ENCODE measurements around the gene PLSCR4.
A peak's percentile ranks its signal among the peaks of the same experiment; 100 is the strongest.
"Not testable (repeated sequence)": the region's sequence is repeated elsewhere in the genome, so short reads cannot be mapped to it uniquely, and the experiment has no call there.

PLSCR4 gene

DNA sequence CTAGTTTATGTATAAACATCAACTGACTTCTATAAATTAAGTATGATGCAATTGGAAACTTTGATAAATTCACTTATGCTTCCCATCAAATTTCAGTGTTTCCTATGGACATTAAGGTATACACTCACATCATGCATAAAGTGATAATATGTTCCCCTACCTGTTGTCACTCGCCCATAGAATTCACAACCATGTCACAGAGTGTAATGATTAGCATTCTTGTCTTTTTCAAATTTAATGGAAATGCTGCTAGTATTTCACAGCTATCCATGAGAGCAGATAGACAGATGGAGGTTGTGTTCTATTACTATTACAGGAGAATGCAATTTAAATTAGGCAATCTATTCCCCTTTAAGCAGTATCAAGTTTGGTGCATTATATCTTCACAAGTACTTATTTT is 984 bp downstream of the PLSCR4 start:
- no peak for DNase-seq (ENCODE audit: insufficient read length, low spot score)
- FAIRE-seq: no peak

DNA sequence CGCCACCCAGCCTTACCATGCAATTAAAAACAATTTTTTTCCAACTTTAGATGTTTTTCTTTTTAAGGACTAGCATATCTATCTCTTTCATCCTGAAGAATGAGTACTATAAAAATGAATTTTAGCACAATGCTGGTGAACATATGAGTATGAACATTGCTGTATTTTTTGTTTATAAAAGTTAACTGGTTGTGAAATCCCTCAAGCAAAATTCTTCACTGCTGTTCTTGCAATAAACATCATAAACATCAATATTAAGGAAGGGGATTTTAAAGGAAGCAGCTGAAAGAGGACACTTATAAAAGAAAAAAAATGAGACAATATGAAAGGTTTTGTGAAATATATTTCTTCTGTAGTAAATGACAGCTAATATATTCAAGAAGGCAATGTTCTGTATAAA is 3.0 kb downstream of the PLSCR4 start:
- no peak for DNase-seq (ENCODE audit: insufficient read length, low spot score)
- no peak for FAIRE-seq

DNA sequence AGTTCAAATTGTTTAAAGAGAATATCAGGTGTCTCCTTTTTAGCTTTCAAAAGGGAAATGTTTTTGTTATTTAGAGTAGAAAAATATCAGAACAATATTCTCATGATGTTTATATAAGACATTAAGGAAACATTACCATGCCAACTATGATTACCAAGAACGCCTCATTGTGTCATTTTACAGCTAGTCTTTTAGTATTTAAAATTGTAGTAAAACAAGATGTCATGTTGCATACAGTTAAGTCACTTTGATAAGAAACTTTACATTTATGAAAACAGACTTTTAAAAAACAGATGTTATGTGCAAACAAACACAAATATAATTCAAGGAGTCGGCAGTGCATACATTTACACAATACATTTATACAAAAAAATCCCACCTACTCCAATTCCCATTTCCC is 4.4 kb downstream of the PLSCR4 start:
- FAIRE-seq: no peak
- no peak for DNase-seq (ENCODE audit: insufficient read length, low spot score)

DNA sequence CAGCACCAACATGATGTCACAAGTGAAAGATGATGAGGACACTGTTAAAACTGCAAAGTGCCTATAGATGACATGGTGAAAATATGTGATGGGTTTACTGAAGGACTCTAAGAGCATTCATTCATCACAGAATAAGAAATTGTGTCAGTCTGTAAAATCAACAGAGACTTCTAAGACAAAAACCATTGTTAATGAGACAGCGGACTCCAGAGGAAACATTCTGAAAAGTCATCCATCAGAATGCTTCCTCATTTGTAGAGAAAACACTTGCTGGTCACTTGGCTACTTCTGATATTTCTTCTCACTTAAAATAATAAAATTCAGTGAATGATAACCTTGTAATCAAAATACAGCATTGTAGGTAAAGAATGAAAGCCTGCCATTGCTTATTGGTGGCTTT is 7.3 kb downstream of the PLSCR4 start:
- DNase-seq (ENCODE audit: insufficient read length, low spot score) (no peak), FAIRE-seq (no peak)

DNA sequence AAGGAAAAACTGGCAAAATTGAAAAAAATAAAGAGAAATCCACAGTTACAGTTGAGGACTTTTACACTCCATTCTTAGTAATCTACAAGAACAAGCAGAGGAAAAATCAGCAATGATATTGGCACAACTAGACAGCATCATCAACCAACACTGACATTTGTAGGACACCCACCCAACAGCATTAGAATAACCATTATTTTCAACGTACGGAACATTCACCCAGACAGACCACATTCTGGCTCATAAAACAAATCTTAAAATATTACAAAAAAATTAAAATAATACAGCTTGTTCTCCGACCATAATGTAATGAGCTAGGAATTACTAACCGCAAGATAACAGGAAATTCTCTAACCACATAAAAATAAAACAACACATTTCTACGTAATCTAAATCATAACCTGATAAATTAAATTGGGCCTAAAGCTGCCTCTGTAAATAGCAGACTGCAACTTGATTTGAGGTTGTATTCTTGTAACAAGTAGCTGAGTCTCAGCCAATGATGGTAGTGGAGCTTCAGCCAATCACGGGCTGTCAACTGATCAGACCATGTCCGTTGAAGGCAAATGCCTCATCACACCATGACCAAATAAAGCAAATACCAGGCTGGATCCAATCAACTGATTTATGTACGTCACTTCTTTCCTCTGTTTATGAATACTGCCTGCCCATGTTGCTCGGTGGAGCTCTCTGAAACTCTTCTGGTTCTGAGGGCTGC is 9.2 kb downstream of the PLSCR4 start:
- no peak for FAIRE-seq
- DNase-seq (ENCODE audit: insufficient read length, low spot score): no peak

DNA sequence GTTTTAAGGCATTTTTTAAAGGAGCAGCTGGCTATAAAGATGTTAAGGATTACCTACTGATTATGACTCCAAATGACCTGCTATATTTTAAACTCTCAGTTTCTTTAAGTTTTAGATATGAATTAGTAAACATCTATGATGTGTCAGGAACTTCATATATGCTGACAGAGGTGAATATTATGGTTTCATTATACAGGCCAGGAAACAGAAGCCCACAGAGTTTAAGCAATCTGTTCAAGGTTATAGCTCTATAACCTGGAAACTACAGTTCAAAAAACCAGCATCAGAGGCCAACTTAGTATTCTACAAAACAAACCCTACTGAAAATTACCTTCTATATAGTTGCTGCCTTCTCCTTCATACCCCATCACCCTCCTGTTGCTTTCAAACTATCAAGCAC is 17.4 kb downstream of the PLSCR4 start:
- DNase-seq (ENCODE audit: insufficient read length, low spot score) (no peak), FAIRE-seq (no peak)

DNA sequence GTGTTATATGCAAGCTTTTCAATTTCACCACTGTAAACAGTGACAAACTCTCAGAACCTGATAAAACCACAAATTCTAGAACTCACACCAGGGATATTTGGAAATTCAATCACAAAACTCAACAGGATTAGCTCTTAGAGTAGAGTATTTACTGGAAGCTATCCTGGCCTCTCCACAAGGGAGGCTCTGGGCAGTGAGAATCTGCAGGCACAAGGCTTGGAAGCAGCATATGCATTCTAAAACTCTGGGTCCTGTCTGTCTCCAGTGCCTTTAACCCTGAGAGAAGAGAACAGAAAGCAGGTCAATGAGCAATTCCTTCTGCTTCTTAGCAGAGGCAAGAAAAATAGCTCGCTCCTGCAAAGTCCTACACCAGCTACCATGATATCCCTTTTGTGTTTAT is 23.4 kb downstream of the PLSCR4 start:
- no peak for FAIRE-seq
- DNase-seq (ENCODE audit: insufficient read length, low spot score): no peak

DNA sequence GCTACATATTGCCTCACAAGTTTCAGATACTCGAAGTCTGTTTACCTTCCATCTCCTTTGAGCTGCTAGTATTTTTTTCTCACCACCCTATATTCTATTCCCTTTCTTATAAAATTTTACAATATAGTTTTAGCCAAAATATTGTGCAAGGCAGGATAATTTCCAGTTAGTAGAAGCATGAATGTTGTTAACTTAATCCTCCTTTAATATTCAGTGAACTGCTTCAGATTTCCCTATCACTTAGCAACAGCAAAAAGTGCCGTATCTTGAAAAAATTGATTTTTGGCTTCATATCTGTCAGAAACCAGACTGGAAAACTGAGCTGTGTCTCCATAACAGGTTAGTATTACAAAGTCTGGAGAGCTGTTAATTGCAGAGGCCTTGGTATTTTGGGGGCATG is 24.0 kb downstream of the PLSCR4 start:
- FAIRE-seq (no peak), DNase-seq (ENCODE audit: insufficient read length, low spot score) (no peak)

DNA sequence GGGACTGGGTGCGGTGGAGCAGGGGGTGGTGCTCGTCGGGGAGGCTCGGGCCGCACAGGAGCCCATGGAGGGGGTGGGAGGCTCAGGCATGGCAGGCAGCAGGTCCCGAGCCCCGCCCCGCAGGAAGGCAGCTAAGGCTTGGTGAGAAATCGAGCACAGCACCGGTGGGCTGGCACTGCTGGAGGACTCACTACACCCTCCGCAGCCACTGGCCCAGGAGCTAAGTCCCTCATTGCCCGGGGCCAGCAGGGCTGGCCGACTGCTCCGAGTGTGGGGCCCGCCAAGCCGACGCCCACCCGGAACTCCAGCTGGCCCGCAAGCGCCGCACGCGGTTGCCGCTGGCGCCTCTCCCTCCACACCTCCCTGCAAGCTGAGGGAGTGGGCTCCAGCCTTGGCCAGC is 25.4 kb downstream of the PLSCR4 start:
- FAIRE-seq; DNase-seq (ENCODE audit: insufficient read length, low spot score): not testable (repeated sequence)

DNA sequence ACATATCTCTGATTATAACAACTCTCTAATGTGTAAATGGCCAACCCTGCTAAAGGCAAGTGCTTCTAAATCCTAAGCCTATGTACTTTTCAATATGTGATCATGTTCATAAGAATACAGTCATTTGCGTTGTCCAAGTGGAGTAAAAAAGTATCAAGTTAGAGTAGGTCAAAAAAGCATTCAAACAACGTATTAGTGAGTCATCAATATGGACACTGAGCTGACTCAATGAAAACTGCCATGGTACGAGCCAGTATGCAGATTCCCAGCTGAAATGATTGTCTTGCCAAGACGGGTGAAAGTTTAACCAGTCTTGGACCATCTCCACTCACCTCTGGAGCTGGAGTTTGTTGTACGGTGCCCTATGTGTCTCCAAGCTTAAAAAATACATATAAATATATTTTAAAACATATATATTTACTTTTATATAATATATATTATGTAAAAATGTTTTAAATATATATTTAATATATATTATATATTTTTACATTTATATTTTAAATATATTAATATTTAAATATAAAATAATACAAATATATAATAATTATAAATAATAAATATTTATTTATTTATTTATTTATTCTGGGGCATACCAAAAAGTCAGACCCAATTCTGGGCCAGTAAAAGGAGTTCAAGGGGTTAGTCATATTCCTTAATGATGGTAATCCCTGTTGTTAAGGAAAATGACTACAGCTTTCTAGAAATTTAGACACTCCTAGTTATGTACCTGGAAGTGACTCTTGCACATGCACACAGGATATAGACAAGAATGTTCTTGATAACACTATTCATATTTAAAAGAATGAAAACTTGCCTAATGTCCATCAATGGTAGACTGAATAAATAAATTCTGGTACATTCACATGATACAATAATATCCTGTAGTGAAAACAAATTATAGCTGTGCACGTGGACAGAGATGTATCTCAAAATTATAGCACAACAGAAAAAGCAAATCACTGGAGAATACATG is 27.2 kb downstream of the PLSCR4 start:
- FAIRE-seq: no peak
- no peak for DNase-seq (ENCODE audit: insufficient read length, low spot score)

DNA sequence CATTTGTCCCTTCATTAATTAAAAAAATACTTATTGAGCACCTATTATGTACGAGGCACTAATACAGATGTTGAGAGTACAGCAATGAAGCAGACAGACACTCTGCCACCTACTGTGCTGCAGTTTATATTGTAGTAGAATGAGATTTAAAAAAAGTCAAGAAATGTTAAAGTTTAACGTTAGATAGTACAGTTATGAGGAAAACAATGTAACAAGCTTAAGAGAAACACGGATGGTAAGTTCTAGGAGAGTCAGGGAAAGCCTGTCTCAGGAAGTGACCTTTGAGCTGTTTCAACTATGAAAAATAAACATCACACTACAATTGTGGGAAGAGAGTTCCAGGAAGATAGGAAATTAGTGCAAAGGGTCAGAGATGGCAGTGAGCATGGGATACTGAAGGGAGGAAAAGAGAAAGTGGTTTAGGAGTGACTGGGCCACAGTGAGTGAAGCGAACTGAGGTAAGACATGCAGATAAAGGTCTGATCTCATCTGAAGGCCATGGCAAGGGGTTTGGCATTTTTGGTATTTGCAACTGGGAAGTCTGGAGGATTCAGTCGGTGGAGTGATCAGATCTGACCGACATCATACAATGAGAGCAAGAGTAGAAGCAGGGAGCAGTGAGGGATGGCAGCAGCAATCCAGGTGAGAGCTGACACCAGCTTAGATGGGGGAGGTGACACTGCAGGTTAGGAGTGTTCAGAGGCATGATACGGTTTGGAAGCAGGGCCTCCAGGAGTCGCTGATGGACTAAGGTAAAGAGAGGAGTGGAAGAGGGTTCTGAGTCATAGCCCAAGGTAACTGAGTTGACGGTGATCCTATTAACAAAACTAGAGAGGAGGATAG is 28.5 kb downstream of the PLSCR4 start:
- no peak for FAIRE-seq

DNA sequence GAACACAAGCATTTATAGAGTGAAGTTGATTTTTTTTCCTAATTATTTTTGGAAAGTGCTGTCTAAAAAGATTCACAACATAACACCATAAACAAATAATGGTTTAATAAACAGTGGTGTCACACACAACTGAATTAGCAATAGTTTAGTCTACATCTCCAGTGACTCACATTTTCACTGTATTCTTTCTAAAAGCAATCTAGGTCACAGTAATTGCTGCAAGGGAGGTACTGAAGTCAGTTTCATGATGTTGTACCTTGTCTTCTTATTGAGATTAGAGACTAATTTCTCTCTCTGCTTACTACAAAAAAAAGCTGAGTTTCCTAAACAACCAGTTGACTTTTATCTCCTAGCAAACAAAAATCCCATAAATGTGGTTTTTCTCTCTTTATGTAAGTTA is 29.6 kb downstream of the PLSCR4 start:
- DNase-seq (ENCODE audit: insufficient read length, low spot score) (no peak), FAIRE-seq (no peak)

More for the DNA sequence above, 28.5 kb downstream of the PLSCR4 start:
- DNase-seq (ENCODE audit: insufficient read length, low spot score): no peak

DNA sequence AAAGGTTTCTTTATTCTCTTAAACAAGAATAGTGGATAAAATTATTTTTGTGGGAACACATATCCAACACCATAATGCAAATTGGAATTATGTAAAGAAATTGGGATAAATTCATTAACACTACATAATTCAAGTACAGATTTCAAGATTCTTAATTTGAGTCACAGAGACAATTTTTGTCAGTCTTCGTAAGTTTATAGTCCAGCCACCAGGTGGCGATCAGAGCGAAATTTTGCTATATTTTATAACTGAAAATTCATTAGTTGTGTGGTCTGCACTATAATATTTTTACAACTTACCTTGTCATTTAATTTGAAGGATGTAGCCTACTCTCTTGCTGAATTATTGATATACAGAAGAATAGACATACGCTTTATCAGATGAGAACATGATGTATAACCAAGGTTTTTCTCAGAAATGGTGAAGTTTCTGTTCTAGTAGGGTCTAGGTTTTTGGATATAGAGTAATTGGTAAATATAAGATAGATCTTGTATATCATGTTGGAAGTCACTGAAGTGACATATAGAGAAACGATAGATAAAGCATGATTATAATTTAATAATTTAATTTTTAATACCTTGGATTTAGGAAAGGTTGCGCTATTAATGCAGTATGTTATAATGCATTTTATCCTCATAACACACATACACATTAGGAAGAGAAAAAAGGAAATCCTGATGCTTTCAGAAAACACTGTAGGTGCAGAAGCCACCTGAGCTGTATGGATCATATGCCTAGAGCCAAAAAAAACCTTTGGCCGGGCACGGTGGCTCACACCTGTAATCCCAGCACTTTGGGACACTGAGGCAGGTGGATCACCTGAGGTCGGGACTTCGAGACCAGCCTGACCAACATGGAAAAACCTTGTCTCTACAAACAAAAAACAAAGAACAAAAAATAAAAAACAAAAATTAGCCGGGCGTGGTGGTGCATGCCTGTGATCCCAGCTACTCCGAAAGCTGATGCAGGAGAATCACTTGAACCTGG is 31.7 kb downstream of the PLSCR4 start:
- FAIRE-seq (peak; percentile 76), DNase-seq (ENCODE audit: insufficient read length, low spot score) (no peak)

DNA sequence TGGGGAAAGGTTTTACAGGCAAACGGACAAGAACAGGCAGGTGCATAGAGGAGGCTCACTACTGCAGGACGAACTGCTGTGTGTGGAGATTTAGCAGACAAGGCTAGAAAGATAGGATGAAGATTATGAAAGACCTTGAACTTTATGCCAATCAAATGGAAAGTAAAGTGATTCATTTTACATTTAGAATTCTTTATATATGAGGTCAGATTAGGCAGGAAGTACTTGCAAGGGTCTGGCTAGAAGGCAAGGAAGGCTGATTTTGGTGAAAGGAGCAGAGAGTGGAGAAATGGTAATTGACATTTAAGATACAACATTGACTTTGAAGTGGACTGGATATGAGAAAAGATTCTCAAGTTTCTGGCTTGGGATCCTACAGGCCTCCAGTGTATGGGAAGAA is 33.6 kb downstream of the PLSCR4 start:
- DNase-seq (ENCODE audit: insufficient read length, low spot score): no peak
- no peak for FAIRE-seq

DNA sequence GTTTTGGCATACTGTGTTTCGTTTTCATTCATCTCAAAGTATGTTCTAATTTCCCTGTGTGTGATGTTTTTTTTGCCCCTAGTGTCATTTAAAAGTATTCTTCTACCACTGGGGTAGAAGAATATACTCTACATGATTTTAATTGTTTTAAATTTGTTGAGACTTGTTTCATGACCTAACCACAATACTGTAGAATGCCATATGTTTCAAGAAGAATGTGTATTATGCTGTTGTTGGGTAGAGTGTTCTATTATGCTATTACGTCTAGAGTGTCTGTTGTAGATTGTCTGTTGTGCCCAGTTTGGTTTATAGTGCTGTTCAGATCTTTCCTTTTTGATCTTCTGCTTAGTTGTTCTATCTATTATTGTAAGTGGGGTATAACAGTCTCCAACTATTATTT is 36.4 kb downstream of the PLSCR4 start:
- DNase-seq (ENCODE audit: insufficient read length, low spot score) (no peak), FAIRE-seq (no peak)

DNA sequence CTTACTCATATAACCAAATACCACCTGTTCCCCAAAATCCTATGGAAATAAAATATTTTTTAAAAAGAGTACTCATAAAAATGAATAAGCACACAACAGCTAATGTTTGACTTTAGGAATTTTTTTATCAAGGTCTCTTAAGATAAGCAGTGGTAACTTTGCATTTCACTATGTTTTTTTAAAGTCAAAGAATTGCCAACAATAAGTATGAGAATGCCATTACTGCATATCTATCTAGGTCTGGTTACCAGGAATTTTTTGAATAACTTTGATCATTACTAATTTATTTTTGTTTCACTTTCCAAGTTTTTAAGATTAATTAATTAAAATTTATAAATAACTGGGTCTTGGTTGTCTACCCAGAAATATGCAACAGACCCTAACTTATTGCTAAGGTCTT is 41.5 kb downstream of the PLSCR4 start:
- DNase-seq (ENCODE audit: insufficient read length, low spot score) (no peak), FAIRE-seq (no peak)

DNA sequence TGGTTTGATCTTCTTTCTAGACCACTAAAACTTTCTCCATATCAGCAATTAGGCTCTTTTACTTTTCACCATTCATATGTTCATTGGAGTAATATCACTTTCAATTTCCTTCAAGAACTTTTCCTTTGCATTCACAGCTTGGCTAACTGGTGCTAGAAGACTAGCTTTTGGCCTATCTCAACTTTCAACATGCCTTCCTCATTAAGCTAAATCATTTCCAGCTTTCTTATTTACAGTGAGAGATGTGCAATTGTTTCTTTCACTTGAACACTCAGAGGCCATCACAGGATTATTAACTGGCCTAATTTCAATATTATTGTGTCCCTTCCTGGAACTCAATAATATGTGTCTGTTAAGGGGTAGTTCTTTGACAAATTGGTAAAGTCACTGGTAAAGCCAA is 47.1 kb downstream of the PLSCR4 start:
- no peak for FAIRE-seq
- DNase-seq (ENCODE audit: insufficient read length, low spot score): no peak

DNA sequence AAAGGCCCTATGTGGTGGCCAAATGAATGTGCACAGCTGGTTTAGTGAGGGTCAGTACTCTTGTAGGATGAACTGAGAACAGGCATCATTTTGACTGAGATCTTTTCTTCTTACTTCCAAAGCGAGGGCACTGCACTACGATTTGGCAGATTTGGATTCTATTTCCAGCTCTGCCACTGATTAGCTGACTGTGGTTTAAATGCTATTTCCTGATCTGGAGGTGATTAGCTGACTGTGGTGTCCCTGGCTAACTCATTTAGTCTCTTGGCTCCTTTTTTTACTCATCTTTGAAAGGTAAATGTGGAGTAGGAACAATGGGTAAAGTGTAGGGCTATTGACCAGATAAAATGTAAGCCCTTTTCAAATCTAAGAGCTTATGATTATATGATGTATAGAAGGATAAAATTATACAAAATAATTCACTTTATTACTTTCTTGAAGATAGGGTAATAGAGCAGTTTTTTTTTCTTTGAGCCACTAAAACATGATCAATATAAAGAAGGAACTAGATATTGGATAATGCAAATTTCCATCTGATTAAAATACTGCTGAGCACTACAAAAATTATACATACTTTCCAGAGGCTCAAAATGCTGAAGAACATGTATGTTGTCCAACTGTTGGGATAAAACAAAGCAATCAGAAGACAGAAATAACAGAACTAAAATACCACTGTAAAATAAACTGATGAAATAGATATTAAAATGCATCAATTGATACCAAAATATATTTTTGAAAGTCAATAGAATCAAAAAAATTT is 50.3 kb downstream of the PLSCR4 start:
- FAIRE-seq: no peak
- no peak for DNase-seq (ENCODE audit: insufficient read length, low spot score)

DNA sequence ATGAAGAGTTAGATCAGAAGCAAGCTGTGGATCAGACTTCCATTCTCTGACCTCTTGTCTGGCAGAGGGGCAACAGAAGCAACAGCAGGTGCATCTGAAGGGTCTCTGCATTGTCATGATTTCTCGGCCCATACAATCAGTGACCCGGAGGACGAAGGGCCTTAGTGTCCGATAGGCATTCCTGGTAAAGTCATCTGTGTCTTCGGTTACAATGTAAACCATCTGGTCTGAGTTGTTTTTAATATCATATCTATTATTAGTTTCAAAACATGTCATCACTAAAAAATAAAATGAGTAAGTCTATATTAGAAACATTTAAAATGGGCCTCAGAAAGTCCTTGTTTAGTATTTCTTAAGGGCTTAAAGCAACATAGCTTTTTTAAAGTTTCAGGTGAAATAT is 51.1 kb downstream of the PLSCR4 start:
- no peak for FAIRE-seq
- DNase-seq (ENCODE audit: insufficient read length, low spot score): no peak

All from GM19239 (cell line).